HG03060 (cell line): ENCODE data around the gene TMEM41B.
"Not testable (repeated sequence)": the region's sequence is repeated elsewhere in the genome, so short reads cannot be mapped to it uniquely, and the experiment has no call there.

Source experiments
- ATAC-seq: cut with Tn5 transposase; IDR thresholded peaks from one replicate; pipeline ENCODE4 v1.9.1; 2021; ENCODE audit warnings: low read depth, moderate number of reproducible peaks; ENCODE audit not compliant: unreplicated experiment

Gene TMEM41B

GRCh38 chr11:9314291-9315077, at the start of gene TMEM41B:
TMEM41B (minus strand) TSS chr11:9314593; CDS start chr11:9314441, 152 bp downstream.
- peak; percentile 86 for ATAC-seq

- no peak for ATAC-seq
Observed at GRCh38 chr11:9362393-9362863, 48.0 kb upstream of the TMEM41B start.

GRCh38 chr11:9360862-9361622, 46.6 kb upstream of the TMEM41B start:
- ATAC-seq, result not testable (repeated sequence)

- ATAC-seq, result no peak
Observed at GRCh38 chr11:9357041-9357440, 42.6 kb upstream of the TMEM41B start.

- ATAC-seq, result no peak
Observed at GRCh38 chr11:9351321-9351881, 37.0 kb upstream of the TMEM41B start.

- ATAC-seq, result not testable (repeated sequence)
Observed at GRCh38 chr11:9347779-9348178, 33.4 kb upstream of the TMEM41B start.

- no peak for ATAC-seq
Observed at GRCh38 chr11:9347100-9347499, 32.7 kb upstream of the TMEM41B start.

- ATAC-seq, result no peak
Observed at GRCh38 chr11:9344061-9344680, 29.8 kb upstream of the TMEM41B start.

- ATAC-seq, result no peak
Observed at GRCh38 chr11:9341638-9342178, 27.3 kb upstream of the TMEM41B start.

- no peak for ATAC-seq
Observed at GRCh38 chr11:9332655-9333054, 18.3 kb upstream of the TMEM41B start.

GRCh38 chr11:9330387-9331384, 16.3 kb upstream of the TMEM41B start:
- ATAC-seq, result no peak

- ATAC-seq, result no peak
Observed at GRCh38 chr11:9320047-9320446, 5.7 kb upstream of the TMEM41B start.

- not testable (repeated sequence) for ATAC-seq
Observed at GRCh38 chr11:9319377-9320001, 5.1 kb upstream of the TMEM41B start.

- not testable (repeated sequence) for ATAC-seq
Observed at GRCh38 chr11:9318442-9319376, 4.3 kb upstream of the TMEM41B start.

- no peak for ATAC-seq
Observed at GRCh38 chr11:9316334-9316733, 1.9 kb upstream of the TMEM41B start.

GRCh38 chr11:9315078-9315688, 790 bp upstream of the TMEM41B start:
- ATAC-seq, result no peak

- no peak for ATAC-seq
Observed at GRCh38 chr11:9313648-9314290, 624 bp downstream of the TMEM41B start.
